ENCODE measurements around the gene TNIK. TPM values are rescaled to one million over a fixed set of nuclear protein-coding genes. Genes with fewer than 3 reads are reported as not detected.

TNIK gene
- total and polyA plus RNA-seq, 4 donors = 3.7 to 9.8 (median 5.2) TPM

DNA sequence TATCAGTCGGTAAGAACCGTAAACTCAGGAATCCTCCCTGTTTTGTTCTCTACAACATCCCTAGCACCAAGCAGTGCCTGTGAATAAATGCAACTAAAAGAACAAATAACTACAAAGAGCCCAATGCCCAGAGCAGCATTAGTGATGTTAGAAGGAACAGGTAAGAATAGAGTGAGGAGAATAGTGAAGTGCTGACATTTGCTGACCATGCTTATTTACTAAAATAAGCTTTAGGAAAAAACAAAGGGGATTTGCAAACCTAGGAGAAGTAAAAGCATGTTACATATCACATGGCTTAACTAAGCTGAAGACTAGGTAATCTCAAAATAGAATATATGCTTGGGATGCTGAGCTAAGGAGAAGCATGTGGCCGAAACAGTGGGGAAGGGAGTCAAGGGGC is 247.6 kb downstream of the TNIK start:
- TF ChIP-seq, protein P1, sequence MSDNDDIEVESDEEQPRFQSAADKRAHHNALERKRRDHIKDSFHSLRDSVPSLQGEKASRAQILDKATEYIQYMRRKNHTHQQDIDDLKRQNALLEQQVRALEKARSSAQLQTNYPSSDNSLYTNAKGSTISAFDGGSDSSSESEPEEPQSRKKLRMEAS (IDR thresholded peaks at IDR 0.05) = no peak
- TF ChIP-seq HNF4G (IDR thresholded peaks at IDR 0.05) (no peak), JUND (IDR thresholded peaks at IDR 0.05) (no peak), TAF1 (conservative IDR thresholded peaks at IDR 0.05) (no peak)
- TF ChIP-seq, protein P2, sequence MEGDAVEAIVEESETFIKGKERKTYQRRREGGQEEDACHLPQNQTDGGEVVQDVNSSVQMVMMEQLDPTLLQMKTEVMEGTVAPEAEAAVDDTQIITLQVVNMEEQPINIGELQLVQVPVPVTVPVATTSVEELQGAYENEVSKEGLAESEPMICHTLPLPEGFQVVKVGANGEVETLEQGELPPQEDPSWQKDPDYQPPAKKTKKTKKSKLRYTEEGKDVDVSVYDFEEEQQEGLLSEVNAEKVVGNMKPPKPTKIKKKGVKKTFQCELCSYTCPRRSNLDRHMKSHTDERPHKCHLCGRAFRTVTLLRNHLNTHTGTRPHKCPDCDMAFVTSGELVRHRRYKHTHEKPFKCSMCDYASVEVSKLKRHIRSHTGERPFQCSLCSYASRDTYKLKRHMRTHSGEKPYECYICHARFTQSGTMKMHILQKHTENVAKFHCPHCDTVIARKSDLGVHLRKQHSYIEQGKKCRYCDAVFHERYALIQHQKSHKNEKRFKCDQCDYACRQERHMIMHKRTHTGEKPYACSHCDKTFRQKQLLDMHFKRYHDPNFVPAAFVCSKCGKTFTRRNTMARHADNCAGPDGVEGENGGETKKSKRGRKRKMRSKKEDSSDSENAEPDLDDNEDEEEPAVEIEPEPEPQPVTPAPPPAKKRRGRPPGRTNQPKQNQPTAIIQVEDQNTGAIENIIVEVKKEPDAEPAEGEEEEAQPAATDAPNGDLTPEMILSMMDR (IDR thresholded peaks at IDR 0.05; ENCODE audit: low read depth, low read length, missing input control) = no peak
- TF ChIP-seq, protein P3, sequence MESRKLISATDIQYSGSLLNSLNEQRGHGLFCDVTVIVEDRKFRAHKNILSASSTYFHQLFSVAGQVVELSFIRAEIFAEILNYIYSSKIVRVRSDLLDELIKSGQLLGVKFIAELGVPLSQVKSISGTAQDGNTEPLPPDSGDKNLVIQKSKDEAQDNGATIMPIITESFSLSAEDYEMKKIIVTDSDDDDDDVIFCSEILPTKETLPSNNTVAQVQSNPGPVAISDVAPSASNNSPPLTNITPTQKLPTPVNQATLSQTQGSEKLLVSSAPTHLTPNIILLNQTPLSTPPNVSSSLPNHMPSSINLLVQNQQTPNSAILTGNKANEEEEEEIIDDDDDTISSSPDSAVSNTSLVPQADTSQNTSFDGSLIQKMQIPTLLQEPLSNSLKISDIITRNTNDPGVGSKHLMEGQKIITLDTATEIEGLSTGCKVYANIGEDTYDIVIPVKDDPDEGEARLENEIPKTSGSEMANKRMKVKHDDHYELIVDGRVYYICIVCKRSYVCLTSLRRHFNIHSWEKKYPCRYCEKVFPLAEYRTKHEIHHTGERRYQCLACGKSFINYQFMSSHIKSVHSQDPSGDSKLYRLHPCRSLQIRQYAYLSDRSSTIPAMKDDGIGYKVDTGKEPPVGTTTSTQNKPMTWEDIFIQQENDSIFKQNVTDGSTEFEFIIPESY (IDR thresholded peaks at IDR 0.05) = no peak
- Histone ChIP-seq H3K27me3 (ENCODE audit: control insufficient read depth in 4 of 4, insufficient read depth in 4 of 4, low read length in 3 of 4) (no peaks in the 10 kb centered on the region), H3K9ac (ENCODE audit: low read depth in 1 of 2, low read length in 2 of 2) (no peak overlapping the region), H3K36me3 (ENCODE audit: control insufficient read depth in 4 of 4, insufficient read depth in 3 of 4, low read depth in 1 of 4, low read length in 3 of 4) (no peaks in the 10 kb centered on the region), H3K9me3 (ENCODE audit: control insufficient read depth in 4 of 4, low read length in 3 of 4) (no peaks in the 10 kb centered on the region), H3K4me1 (ENCODE audit: control insufficient read depth in 4 of 4, insufficient read depth in 4 of 4, low read length in 3 of 4) (no peaks in the 10 kb centered on the region), H3K27ac (ENCODE audit: low read depth in 1 of 2, low read length in 2 of 2) (no peak overlapping the region), H3K4me3 (ENCODE audit: low read depth in 1 of 3, low read length in 3 of 3) (no peak overlapping the region)
- 94% methylated on average over 3 of the region's 3 CpGs for WGBS
- DNase-seq (ENCODE audit: low spot score) = no peak

DNA sequence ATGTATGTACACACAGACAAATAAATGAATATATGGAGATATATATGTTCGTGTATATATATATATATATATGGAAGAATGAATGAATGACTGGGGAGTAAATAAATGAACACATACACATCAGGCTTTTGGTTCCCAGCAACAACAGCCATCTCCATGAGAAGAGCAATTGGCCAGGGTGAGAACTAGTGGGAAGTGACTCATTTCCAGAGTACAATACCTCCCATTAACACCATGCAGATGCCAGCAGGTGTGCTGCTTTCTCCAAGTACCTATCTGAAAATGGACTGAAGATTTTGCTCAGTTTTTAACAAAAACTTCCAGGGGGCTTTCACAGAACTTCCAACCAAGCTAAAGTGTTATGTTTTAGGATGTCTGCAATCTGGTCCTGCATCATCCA is 253.9 kb downstream of the TNIK start:
- 99% methylated on average over 1 of the region's 1 CpG for WGBS

More for the DNA sequence above, 253.9 kb downstream of the TNIK start:
- H3K27ac ChIP-seq (ENCODE audit: low read depth in 1 of 2, low read length in 2 of 2) = no peak overlapping the region
- TF ChIP-seq, protein P1 (IDR thresholded peaks at IDR 0.05) = no peak
- TF ChIP-seq RXRA (IDR thresholded peaks at IDR 0.05) = no peak
- TF ChIP-seq EGR1 (IDR thresholded peaks at IDR 0.05; ENCODE audit: low read depth in 2 of 2) = no peak
- TF ChIP-seq, protein P4, sequence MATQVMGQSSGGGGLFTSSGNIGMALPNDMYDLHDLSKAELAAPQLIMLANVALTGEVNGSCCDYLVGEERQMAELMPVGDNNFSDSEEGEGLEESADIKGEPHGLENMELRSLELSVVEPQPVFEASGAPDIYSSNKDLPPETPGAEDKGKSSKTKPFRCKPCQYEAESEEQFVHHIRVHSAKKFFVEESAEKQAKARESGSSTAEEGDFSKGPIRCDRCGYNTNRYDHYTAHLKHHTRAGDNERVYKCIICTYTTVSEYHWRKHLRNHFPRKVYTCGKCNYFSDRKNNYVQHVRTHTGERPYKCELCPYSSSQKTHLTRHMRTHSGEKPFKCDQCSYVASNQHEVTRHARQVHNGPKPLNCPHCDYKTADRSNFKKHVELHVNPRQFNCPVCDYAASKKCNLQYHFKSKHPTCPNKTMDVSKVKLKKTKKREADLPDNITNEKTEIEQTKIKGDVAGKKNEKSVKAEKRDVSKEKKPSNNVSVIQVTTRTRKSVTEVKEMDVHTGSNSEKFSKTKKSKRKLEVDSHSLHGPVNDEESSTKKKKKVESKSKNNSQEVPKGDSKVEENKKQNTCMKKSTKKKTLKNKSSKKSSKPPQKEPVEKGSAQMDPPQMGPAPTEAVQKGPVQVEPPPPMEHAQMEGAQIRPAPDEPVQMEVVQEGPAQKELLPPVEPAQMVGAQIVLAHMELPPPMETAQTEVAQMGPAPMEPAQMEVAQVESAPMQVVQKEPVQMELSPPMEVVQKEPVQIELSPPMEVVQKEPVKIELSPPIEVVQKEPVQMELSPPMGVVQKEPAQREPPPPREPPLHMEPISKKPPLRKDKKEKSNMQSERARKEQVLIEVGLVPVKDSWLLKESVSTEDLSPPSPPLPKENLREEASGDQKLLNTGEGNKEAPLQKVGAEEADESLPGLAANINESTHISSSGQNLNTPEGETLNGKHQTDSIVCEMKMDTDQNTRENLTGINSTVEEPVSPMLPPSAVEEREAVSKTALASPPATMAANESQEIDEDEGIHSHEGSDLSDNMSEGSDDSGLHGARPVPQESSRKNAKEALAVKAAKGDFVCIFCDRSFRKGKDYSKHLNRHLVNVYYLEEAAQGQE (IDR thresholded peaks at IDR 0.05) = no peak
- TF ChIP-seq JUND (IDR thresholded peaks at IDR 0.05) = no peak
- TF ChIP-seq GABPA (IDR thresholded peaks at IDR 0.05 in 1 of 2, conservative IDR thresholded peaks at IDR 0.05 in 1 of 2) = no peak
- no peak for TF ChIP-seq SP1 (IDR thresholded peaks at IDR 0.05)
- no peak for TF ChIP-seq YY1 (IDR thresholded peaks at IDR 0.05)
- TF ChIP-seq, protein P3 (IDR thresholded peaks at IDR 0.05) = no peak
- no peak for TF ChIP-seq FOXA2 (IDR thresholded peaks at IDR 0.05)
- TF ChIP-seq RAD21 (IDR thresholded peaks at IDR 0.05) = no peak
- no peak for TF ChIP-seq NR2F2 (IDR thresholded peaks at IDR 0.05)
- H3K4me3 ChIP-seq (ENCODE audit: low read depth in 1 of 3, low read length in 3 of 3) = no peak overlapping the region
- no peaks in the 10 kb centered on the region for H3K4me1 ChIP-seq (ENCODE audit: control insufficient read depth in 4 of 4, insufficient read depth in 4 of 4, low read length in 3 of 4)
- no peak overlapping the region for H3K9ac ChIP-seq (ENCODE audit: low read depth in 1 of 2, low read length in 2 of 2)
- H3K27me3 ChIP-seq (ENCODE audit: control insufficient read depth in 4 of 4, insufficient read depth in 4 of 4, low read length in 3 of 4) = no peaks in the 10 kb centered on the region
- H3K36me3 ChIP-seq (ENCODE audit: control insufficient read depth in 4 of 4, insufficient read depth in 3 of 4, low read depth in 1 of 4, low read length in 3 of 4) = no peaks in the 10 kb centered on the region
- no peak for DNase-seq (ENCODE audit: low spot score)
- H3K9me3 ChIP-seq (ENCODE audit: control insufficient read depth in 4 of 4, low read length in 3 of 4) = no peaks in the 10 kb centered on the region
